ENCODE measurements around the gene IL12RB1.

Gene IL12RB1

GRCh38 chr19:18086590-18087138 is at the start of gene IL12RB1:
Gene IL12RB1, minus strand, starts transcription at chr19:18086934. Its CDS starts 111 bp downstream, at chr19:18086823.
- peak in 1 of 3 donors; percentile 34 for DNase-seq (ENCODE audit: low read depth in 3 of 3)

- no peak for DNase-seq (ENCODE audit: low read depth in 3 of 3)
Measured at GRCh38 chr19:18135712-18136584, 49.2 kb upstream of the IL12RB1 start.

GRCh38 chr19:18131841-18132596 is 45.3 kb upstream of the IL12RB1 start:
- no peak for DNase-seq (ENCODE audit: low read depth in 3 of 3)

- DNase-seq (ENCODE audit: low read depth in 3 of 3): no peak
Measured at GRCh38 chr19:18130523-18131242, 43.9 kb upstream of the IL12RB1 start.

- DNase-seq (ENCODE audit: low read depth in 3 of 3): no peak
Measured at GRCh38 chr19:18128805-18129204, 42.1 kb upstream of the IL12RB1 start.

GRCh38 chr19:18128044-18128443 is 41.3 kb upstream of the IL12RB1 start:
- DNase-seq (ENCODE audit: low read depth in 3 of 3): no peak

- DNase-seq (ENCODE audit: low read depth in 3 of 3): no peak
Measured at GRCh38 chr19:18126097-18126496, 39.4 kb upstream of the IL12RB1 start.

GRCh38 chr19:18123819-18124218 is 37.1 kb upstream of the IL12RB1 start:
- DNase-seq (ENCODE audit: low read depth in 3 of 3): no peak

GRCh38 chr19:18122860-18123795 is 36.4 kb upstream of the IL12RB1 start:
- DNase-seq (ENCODE audit: low read depth in 3 of 3): no peak

GRCh38 chr19:18122424-18122823 is 35.7 kb upstream of the IL12RB1 start:
- no peak for DNase-seq (ENCODE audit: low read depth in 3 of 3)

- DNase-seq (ENCODE audit: low read depth in 3 of 3): no peak
Measured at GRCh38 chr19:18121166-18121565, 34.4 kb upstream of the IL12RB1 start.

GRCh38 chr19:18120127-18120526 is 33.4 kb upstream of the IL12RB1 start:
- DNase-seq (ENCODE audit: low read depth in 3 of 3): no peak

- no peak for DNase-seq (ENCODE audit: low read depth in 3 of 3)
Measured at GRCh38 chr19:18119717-18120105, 33.0 kb upstream of the IL12RB1 start.

- no peak for DNase-seq (ENCODE audit: low read depth in 3 of 3)
Measured at GRCh38 chr19:18119013-18119716, 32.4 kb upstream of the IL12RB1 start.

GRCh38 chr19:18118420-18119012 is 31.8 kb upstream of the IL12RB1 start:
- no peak for DNase-seq (ENCODE audit: low read depth in 3 of 3)

- peak; percentile 84 to 94 (median 94) for DNase-seq (ENCODE audit: low read depth in 3 of 3)
Measured at GRCh38 chr19:18117692-18118378, 31.1 kb upstream of the IL12RB1 start.

- no peak for DNase-seq (ENCODE audit: low read depth in 3 of 3)
Measured at GRCh38 chr19:18117364-18117691, 30.6 kb upstream of the IL12RB1 start.

- no peak for DNase-seq (ENCODE audit: low read depth in 3 of 3)
Measured at GRCh38 chr19:18114483-18114882, 27.7 kb upstream of the IL12RB1 start.

GRCh38 chr19:18113827-18114226 is 27.1 kb upstream of the IL12RB1 start:
- DNase-seq (ENCODE audit: low read depth in 3 of 3): no peak
